GM23248 (cell line): ENCODE results near the gene LAMP1. TPM values are rescaled to one million over a fixed set of nuclear protein-coding genes. Genes with fewer than 3 reads are reported as not detected.

Experiments
- DNase-seq: peaks from one replicate; pipeline ENCODE4 v3.0.0-alpha.2; 2015
- H2AFZ ChIP-seq: fragments of 200-600 bp; sonication (generic); 2 replicates; pipeline ENCODE4 v1.6.1; 2016; ENCODE audit warnings: antibody characterized with exemption
- H3F3A ChIP-seq: fragments of 200-600 bp; sonication (generic); 2 replicates; pipeline ENCODE4 v1.6.1; 2016; ENCODE audit warnings: mild to moderate bottlenecking, antibody characterized with exemption, mixed run types; ENCODE audit not compliant: insufficient read depth
- H3K27ac ChIP-seq: fragments of 200-600 bp; sonication (generic); 2 replicates; pipeline ENCODE4 v1.5.1; 2016; ENCODE audit warnings: mild to moderate bottlenecking
- H3K27me3 ChIP-seq: fragments of 200-600 bp; sonication (generic); replicated peaks from 2 replicates; pipeline ENCODE4 v1.6.1; 2016; ENCODE audit warnings: mild to moderate bottlenecking; ENCODE audit not compliant: insufficient read depth
- H3K36me3 ChIP-seq: fragments of 200-600 bp; sonication (generic); 2 replicates; pipeline ENCODE4 v1.6.1; 2016; ENCODE audit warnings: low read depth, mild to moderate bottlenecking
- H3K4me1 ChIP-seq: fragments of 200-600 bp; sonication (generic); 2 replicates; pipeline ENCODE4 v1.6.1; 2016; ENCODE audit warnings: mild to moderate bottlenecking; ENCODE audit not compliant: insufficient read depth
- H3K4me2 ChIP-seq: fragments of 200-600 bp; sonication (generic); one replicate; pipeline ENCODE4 v1.6.1; 2016; ENCODE audit warnings: mild to moderate bottlenecking; ENCODE audit not compliant: unreplicated experiment
- H3K4me3 ChIP-seq: fragments of 200-600 bp; sonication (generic); 2 replicates; pipeline ENCODE4 v1.5.1; 2016; ENCODE audit warnings: mild to moderate bottlenecking
- H3K79me2 ChIP-seq: fragments of 200-600 bp; sonication (generic); 2 replicates; pipeline ENCODE4 v1.6.1; 2016; ENCODE audit warnings: mild to moderate bottlenecking; ENCODE audit not compliant: insufficient read depth
- H3K9ac ChIP-seq: fragments of 200-600 bp; sonication (generic); 2 replicates; pipeline ENCODE4 v1.6.1; 2016; ENCODE audit warnings: mild to moderate bottlenecking
- H3K9me2 ChIP-seq: fragments of 200-600 bp; sonication (generic); 2 replicates; pipeline ENCODE4 v1.6.1; 2016; ENCODE audit warnings: mixed run types, mild to moderate bottlenecking, moderate library complexity; ENCODE audit not compliant: insufficient read depth
- H3K9me3 ChIP-seq: fragments of 200-600 bp; sonication (generic); one replicate; pipeline ENCODE4 v1.6.1; 2017; ENCODE audit warnings: low read depth
- H4K20me1 ChIP-seq: fragments of 200-600 bp; sonication (generic); 2 replicates; pipeline ENCODE4 v1.6.0; 2016; ENCODE audit not compliant: insufficient read depth
- EZH2 ChIP-seq: fragments of 200-600 bp; sonication (generic); IDR thresholded peaks from 2 replicates; pipeline ENCODE4 v1.6.1; 2018; ENCODE audit warnings: antibody characterized with exemption, mild to moderate bottlenecking; ENCODE audit not compliant: insufficient read depth, poor library complexity, severe bottlenecking
- EZH2phosphoT487 ChIP-seq: fragments of 200-600 bp; sonication (generic); IDR thresholded peaks from 2 replicates; pipeline ENCODE4 v1.6.1; 2018; ENCODE audit warnings: antibody characterized with exemption, moderate library complexity, mild to moderate bottlenecking, low read depth; ENCODE audit not compliant: insufficient read depth
- WGBS, 2 experiments: methylation state at CpG; one replicate each; pipeline ENCODE4 v1.1.6; 2015 to 2017; ENCODE audit warnings: low lambda C conversion rate in 2 of 2, low coverage in 1 of 2; ENCODE audit errors: missing lambda C conversion rate in 2 of 2; 5-methylcytosine and 5-hydroxymethylcytosine counted together
- in situ Hi-C: fragments of 300-500 bp; cut with MboI; formaldehyde crosslinking; loops from 2 replicates; pipeline ENCODE4 v1.15.0; 2020
- polyA plus RNA-seq: library from polyadenylated mRNA; unstranded; fragments of >200 nt; fragmentation: Nextera tagmentation; extraction: Ambion mirVana; gene quantifications from 2 replicates; pipeline ENCODE4 v1.2.1, GENCODE V29; 2016
- total RNA-seq: library from RNA; depleted of rRNA; stranded (reverse); fragments of >200 nt; shearing (Covaris generic); gene quantifications from 2 replicates; pipeline ENCODE4 v1.2.3, GENCODE V29; 2014

LAMP1 gene
- total and polyA plus RNA-seq, 2 experiments from 2014 or later, result 111 to 305 TPM

DNA sequence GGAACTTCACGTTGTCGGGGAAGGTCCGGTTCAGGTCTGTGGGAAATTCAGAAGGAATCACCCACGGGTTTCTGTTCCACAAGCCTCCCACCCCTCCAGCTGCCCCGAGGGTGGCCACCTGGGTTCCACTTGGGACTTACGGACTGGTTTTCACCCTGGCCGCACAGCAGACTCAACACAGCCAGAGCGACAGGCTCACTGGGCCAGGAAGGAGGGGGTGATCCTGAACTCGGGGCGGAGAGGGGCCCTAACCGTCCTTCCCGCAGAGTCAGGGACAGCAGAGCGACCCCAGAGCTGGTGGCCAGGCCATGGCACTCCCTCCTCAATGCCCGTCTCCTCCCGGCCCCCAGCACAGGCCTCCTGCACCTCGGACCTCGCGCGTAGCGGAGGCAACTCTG is 53.9 kb downstream of the LAMP1 start:
- Histone ChIP-seq H3K27ac (no peak overlapping the region), H3K9me2 (no peaks in the 10 kb centered on the region), H3F3A (no peaks in the 10 kb centered on the region), H3K9me3 (no peaks in the 10 kb centered on the region), H4K20me1 (no peaks in the 10 kb centered on the region), H3K79me2 (no peaks in the 10 kb centered on the region), H3K4me2 (no peak overlapping the region), H3K9ac (no peak overlapping the region), H3K4me3 (no peak overlapping the region), H3K36me3 (no peaks in the 10 kb centered on the region), H2AFZ (no peak overlapping the region), H3K4me1 (no peaks in the 10 kb centered on the region), H3K27me3 (no peaks in the 10 kb centered on the region)
- 85 to 87% methylated on average over 19 of the region's 20 CpGs for WGBS, 2 experiments
- no peak for TF ChIP-seq EZH2phosphoT487
- no peak for TF ChIP-seq EZH2
- in situ Hi-C loops, result no loop called here
- no peak for DNase-seq

DNA sequence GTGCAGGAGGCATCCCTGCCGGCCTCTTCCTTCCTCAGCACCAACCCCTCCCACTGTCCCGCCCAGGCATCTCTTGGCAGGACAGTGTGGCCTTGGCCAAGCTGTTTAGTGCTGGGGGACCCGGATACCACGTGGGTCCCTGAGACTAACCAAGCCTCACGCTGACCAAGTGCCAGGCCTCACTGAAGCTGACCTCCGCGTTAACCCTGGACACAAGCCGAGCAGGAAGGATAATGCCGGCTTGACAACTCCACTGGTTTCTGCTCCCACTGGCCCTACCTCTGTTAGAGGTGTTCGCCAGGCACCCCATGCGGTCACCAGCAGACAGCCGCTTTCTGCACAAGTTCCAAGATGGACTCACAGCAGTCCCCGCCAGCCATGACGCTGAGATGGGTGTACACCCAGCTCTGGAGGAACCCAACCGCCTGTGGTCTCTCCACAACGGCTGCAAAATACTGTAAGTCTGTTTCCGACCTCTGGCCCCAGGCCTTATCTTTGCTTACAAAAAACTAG is 54.5 kb downstream of the LAMP1 start:
- Histone ChIP-seq H4K20me1 (no peaks in the 10 kb centered on the region), H3K9me3 (no peaks in the 10 kb centered on the region), H3K9me2 (no peaks in the 10 kb centered on the region), H3K27ac (no peak overlapping the region), H3K36me3 (no peaks in the 10 kb centered on the region), H3K9ac (no peak overlapping the region), H3K27me3 (no peaks in the 10 kb centered on the region), H3K79me2 (no peaks in the 10 kb centered on the region), H3F3A (no peaks in the 10 kb centered on the region), H3K4me3 (no peak overlapping the region), H2AFZ (no peak overlapping the region), H3K4me2 (no peak overlapping the region), H3K4me1 (no peaks in the 10 kb centered on the region)
- no peak for TF ChIP-seq EZH2phosphoT487
- TF ChIP-seq EZH2, result no peak
- WGBS, 2 experiments, result 83 to 84% methylated on average over 17 of the region's 17 CpGs
- no peak for DNase-seq
- in situ Hi-C loops, result no loop called here

- Histone ChIP-seq H3K27me3 (no peaks in the 10 kb centered on the region), H3K4me3 (no peak overlapping the region), H3K9me2 (no peaks in the 10 kb centered on the region), H3K4me1 (peaks cover 6% of the 10 kb centered on the region), H4K20me1 (no peaks in the 10 kb centered on the region), H3K79me2 (no peaks in the 10 kb centered on the region), H3K4me2 (no peak overlapping the region), H3K36me3 (no peaks in the 10 kb centered on the region), H3K9me3 (no peaks in the 10 kb centered on the region), H2AFZ (no peak overlapping the region), H3K9ac (no peak overlapping the region), H3F3A (peaks cover 2% of the 10 kb centered on the region; the same call in 1 of the 2 replicates), H3K27ac (no peak overlapping the region)
- WGBS, 2 experiments, result 80 to 82% methylated on average over 10 to 12 of the region's 12 CpGs
- DNase-seq, result no peak
- in situ Hi-C loops, result no loop called here
- TF ChIP-seq EZH2phosphoT487 (no peak), EZH2 (no peak)
Measured at GRCh38 chr13:113353254-113353653, 56.2 kb downstream of the LAMP1 start.

DNA sequence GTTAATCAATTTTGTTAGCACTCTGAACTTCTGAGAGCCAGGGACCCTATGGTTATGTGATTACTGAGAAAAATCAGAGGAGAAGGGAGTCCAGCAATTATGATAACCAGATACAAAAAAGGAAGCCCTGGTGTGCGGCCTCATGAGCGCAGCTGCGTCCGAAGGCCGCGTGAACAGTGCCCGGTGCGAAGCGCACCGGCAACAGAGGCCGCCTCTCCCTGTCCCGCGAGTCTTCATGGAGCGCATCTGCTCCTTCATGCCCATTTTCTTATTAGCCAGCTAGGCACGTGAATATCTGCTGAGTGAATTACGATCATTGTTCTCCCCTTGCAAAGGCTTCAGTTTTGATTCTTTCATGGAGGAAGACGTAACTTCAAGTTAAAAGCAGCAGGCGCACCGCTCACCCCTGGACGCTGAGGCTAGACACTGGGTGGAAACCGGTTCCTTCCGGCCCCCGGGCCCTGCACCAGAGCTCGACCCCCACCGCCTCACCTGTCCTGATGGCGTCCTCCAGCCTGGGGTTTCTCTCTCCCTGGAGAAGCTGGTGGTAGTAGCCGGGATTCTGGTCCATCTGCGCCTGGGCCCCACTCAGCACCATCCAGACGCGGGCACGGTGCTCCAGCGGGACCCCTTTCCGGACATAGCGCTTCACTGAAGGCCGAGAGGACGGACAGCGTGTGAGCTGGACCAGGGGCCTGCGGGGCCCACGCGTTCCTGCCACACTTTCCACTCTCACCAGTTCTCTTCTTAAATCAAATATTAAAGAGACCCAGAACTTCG is 58.0 kb downstream of the LAMP1 start:
- Histone ChIP-seq H3K4me3 (no peak overlapping the region), H3K9me2 (no peaks in the 10 kb centered on the region), H3K4me2 (no peak overlapping the region), H4K20me1 (no peaks in the 10 kb centered on the region), H3K79me2 (no peaks in the 10 kb centered on the region), H2AFZ (no peak overlapping the region), H3F3A (peaks cover 7% of the 10 kb centered on the region; the same call in 1 of the 2 replicates), H3K9ac (no peak overlapping the region), H3K9me3 (no peaks in the 10 kb centered on the region), H3K27me3 (0 out of 2 replicates have a peak, but pooled peaks cover 4% of the 10 kb centered on the region), H3K36me3 (no peaks in the 10 kb centered on the region), H3K4me1 (peaks cover 6% of the 10 kb centered on the region), H3K27ac (no peak overlapping the region)
- WGBS, 2 experiments, result 91 to 94% methylated on average over 41 of the region's 41 CpGs
- TF ChIP-seq EZH2phosphoT487 (no peak), EZH2 (no peak)
- DNase-seq, result no peak
- in situ Hi-C loops, result no loop called here

- no peaks in the 10 kb centered on the region for H3K36me3 ChIP-seq
- TF ChIP-seq EZH2phosphoT487 (no peak), EZH2 (no peak)
- no peak for DNase-seq
- WGBS, 2 experiments, result 88 to 89% methylated on average over 10 of the region's 10 CpGs
- H3K4me1 ChIP-seq, result peaks cover 6% of the 10 kb centered on the region
- in situ Hi-C loops, result no loop called here
- peaks cover 7% of the 10 kb centered on the region; the same call in 1 of the 2 replicates for H3F3A ChIP-seq
- no peak overlapping the region for H3K4me3 ChIP-seq
- H3K9ac ChIP-seq, result no peak overlapping the region
- H3K9me2 ChIP-seq, result no peaks in the 10 kb centered on the region
- no peak overlapping the region for H3K4me2 ChIP-seq
- H3K27me3 ChIP-seq, result 0 out of 2 replicates have a peak, but pooled peaks cover 6% of the 10 kb centered on the region
- H2AFZ ChIP-seq, result no peak overlapping the region
- H3K27ac ChIP-seq, result no peak overlapping the region
- H4K20me1 ChIP-seq, result no peaks in the 10 kb centered on the region
- no peaks in the 10 kb centered on the region for H3K9me3 ChIP-seq
- H3K79me2 ChIP-seq, result no peaks in the 10 kb centered on the region
Measured at GRCh38 chr13:113355621-113356020, 58.6 kb downstream of the LAMP1 start.
